HFFc6 (cell line): Measurements from ENCODE around the gene ANKRD53. TPM values are rescaled to one million over a fixed set of nuclear protein-coding genes. Genes with fewer than 3 reads are reported as not detected.
"Not testable (repeated sequence)": the region's sequence is repeated elsewhere in the genome, so short reads cannot be mapped to it uniquely, and the experiment has no call there.

Experiments
- DNase-seq: peaks from one replicate; pipeline ENCODE4 v3.0.0-alpha.2; 2018
- H3K27ac Mint-ChIP-seq: 2 replicates; pipeline ENCODE4 v1.8.0; 2020; ENCODE audit warnings: mild to moderate bottlenecking, mixed read lengths
- H3K27me3 Mint-ChIP-seq: 2 replicates; pipeline ENCODE4 v1.8.0; 2021; ENCODE audit warnings: mild to moderate bottlenecking, moderate library complexity, mixed read lengths; ENCODE audit not compliant: insufficient read depth
- H3K36me3 Mint-ChIP-seq: 2 replicates; pipeline ENCODE4 v1.8.0; 2021; ENCODE audit warnings: low read depth, mixed read lengths
- H3K4me1 Mint-ChIP-seq: 2 replicates; pipeline ENCODE4 v1.8.0; 2020; ENCODE audit warnings: low read depth, mixed read lengths
- H3K4me3 Mint-ChIP-seq: 2 replicates; pipeline ENCODE4 v1.8.0; 2020; ENCODE audit warnings: mild to moderate bottlenecking, moderate library complexity, mixed read lengths
- H3K9me3 Mint-ChIP-seq: 2 replicates; pipeline ENCODE4 v1.8.0; 2020; ENCODE audit warnings: mild to moderate bottlenecking, mixed read lengths
- total RNA-seq, 6 experiments: library from RNA; stranded (reverse); fragmentation: NEBNext Ultra II Directional; extraction: Animal tissue kit (Norgen Biotek cat#: 25700); gene quantifications; 2 replicates in 1 of 6; 3 replicates in 5 of 6; pipeline ENCODE4 v1.2.3, GENCODE V29; 2021
- TF ChIP-seq, protein P1 (sequence below): fragments of 200-600 bp; sonication (generic); IDR thresholded peaks from 2 replicates; pipeline ENCODE4 v1.5.0; 2021; ENCODE audit warnings: antibody characterized with exemption, mild to moderate bottlenecking

ANKRD53 gene
- total RNA-seq, 6 experiments from 2014 or later = 0.64 to 1.1 (median 0.85) TPM

DNA sequence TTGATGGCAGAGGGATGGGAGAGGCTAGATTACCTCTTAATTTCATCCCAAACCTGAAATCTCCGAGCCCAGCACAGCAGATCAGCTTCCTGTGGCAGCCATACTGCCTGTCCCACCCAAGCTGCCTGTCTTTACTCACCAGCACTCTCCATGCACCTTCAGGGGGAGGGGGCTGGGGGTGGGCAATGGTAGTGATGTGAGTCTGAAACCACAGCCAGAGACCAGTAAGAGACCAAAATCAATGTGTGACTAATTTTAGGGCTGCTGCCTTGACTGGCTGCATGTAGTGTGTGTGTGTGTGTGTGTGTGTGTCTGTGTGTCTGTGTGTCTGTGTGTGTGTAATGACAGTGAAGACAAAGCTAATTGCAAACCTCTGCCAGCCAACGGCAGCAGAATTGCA is 27.9 kb downstream of the ANKRD53 start:
- no peak for DNase-seq
- Mint-ChIP-seq H3K36me3 (no peaks in the 10 kb centered on the region), H3K9me3 (no peaks in the 10 kb centered on the region), H3K4me1 (peaks cover 8% of the 10 kb centered on the region; the same call in 1 of the 2 replicates), H3K27ac (no peak overlapping the region), H3K4me3 (no peak overlapping the region), H3K27me3 (peaks cover 20% of the 10 kb centered on the region)
- TF ChIP-seq, protein P1, sequence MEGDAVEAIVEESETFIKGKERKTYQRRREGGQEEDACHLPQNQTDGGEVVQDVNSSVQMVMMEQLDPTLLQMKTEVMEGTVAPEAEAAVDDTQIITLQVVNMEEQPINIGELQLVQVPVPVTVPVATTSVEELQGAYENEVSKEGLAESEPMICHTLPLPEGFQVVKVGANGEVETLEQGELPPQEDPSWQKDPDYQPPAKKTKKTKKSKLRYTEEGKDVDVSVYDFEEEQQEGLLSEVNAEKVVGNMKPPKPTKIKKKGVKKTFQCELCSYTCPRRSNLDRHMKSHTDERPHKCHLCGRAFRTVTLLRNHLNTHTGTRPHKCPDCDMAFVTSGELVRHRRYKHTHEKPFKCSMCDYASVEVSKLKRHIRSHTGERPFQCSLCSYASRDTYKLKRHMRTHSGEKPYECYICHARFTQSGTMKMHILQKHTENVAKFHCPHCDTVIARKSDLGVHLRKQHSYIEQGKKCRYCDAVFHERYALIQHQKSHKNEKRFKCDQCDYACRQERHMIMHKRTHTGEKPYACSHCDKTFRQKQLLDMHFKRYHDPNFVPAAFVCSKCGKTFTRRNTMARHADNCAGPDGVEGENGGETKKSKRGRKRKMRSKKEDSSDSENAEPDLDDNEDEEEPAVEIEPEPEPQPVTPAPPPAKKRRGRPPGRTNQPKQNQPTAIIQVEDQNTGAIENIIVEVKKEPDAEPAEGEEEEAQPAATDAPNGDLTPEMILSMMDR = no peak

DNA sequence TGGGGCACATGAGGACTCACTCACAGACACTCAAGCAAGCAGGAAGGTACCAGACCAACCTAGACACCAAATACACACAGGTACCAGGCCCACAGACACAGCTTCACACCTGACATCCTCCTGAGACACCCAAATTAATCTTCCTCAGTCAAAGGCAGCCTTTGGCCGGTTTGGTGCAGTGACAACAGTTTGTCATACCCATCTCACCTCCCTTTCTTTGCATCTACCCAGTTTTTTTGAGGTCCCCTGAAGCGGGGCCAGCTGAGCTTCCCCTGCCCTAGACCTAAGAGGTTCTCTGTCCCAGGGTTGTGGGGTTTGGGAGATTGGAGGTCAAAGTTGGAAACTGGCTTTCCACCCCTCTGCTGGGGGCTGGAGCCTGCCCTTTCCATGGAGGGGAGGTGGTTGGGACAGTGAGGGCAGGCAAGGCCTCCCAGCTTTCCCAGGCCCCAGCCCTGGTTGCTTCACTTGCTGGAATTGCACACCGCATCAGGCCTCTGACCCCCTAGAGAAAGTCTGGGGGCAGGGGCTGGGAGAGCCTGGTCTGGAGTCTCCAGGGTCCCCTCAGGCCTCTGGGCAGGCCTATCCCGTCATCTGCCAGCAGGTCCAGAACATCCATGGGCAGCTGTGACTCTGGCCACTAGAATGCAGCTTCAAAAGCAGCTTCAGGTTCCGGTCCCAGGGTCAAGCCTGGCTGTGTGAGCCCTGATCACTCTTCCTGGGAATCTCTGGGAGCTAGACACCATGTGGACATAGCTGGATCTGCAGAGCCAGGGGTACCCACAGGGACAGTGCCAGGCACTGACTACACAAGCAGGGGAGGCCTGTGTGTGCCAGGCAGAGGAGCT is 28.7 kb downstream of the ANKRD53 start:
- peaks cover 8% of the 10 kb centered on the region; the same call in 1 of the 2 replicates for H3K4me1 Mint-ChIP-seq
- H3K36me3 Mint-ChIP-seq = no peaks in the 10 kb centered on the region
- no peak for DNase-seq
- no peaks in the 10 kb centered on the region for H3K9me3 Mint-ChIP-seq
- peaks cover 26% of the 10 kb centered on the region for H3K27me3 Mint-ChIP-seq
- H3K27ac Mint-ChIP-seq = no peak overlapping the region
- no peak overlapping the region for H3K4me3 Mint-ChIP-seq
- TF ChIP-seq, protein P1 = peak; percentile 34; the same call in 1 of the 2 replicates

DNA sequence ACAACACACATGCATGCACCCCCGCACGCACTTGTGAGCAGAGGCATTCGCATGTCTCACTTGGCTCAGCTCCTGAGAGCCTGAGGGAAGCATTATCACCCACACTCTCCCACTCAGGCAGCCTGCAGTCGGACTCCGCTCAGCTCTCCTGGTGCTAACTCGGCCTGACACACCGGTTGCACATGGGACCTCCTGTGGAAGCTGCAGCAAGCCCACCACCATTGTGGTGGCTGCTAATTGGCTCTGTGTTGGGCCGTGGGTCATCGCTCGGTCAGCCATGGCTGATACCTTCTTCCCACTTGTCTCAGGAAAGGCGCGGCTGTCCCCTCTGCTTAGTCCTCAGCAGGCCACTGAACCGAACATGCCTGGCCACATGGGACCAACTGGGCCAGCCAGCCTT is 29.9 kb downstream of the ANKRD53 start:
- H3K4me3 Mint-ChIP-seq = no peak overlapping the region
- DNase-seq = no peak
- peaks cover 8% of the 10 kb centered on the region; the same call in 1 of the 2 replicates for H3K4me1 Mint-ChIP-seq
- H3K36me3 Mint-ChIP-seq = no peaks in the 10 kb centered on the region
- peaks cover 26% of the 10 kb centered on the region for H3K27me3 Mint-ChIP-seq
- H3K9me3 Mint-ChIP-seq = no peaks in the 10 kb centered on the region
- no peak overlapping the region for H3K27ac Mint-ChIP-seq
- TF ChIP-seq, protein P1 = no peak

DNA sequence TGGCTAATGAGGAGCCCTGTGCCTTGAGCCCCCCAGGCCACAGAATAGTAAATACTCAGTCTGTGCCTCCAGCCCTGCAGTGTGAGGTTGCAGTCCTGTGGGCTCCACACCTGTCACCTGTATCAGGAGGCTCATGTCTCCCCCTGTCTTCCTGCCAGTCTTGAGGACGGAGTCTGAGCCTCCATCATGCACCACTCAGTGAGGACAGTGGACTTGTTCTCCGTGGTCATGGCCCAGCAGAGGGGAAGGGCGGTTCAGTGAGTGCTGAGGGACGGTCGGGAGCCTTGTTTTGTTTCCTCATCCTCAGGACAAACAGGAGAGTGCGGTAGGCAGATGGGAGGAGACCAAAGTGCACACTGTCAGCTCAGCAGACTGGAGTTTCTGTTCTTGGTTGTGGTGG is 33.4 kb downstream of the ANKRD53 start:
- H3K4me1 Mint-ChIP-seq, DNase-seq, H3K9me3 Mint-ChIP-seq, H3K27ac Mint-ChIP-seq, H3K36me3 Mint-ChIP-seq, H3K4me3 Mint-ChIP-seq: not testable (repeated sequence)
- H3K27me3 Mint-ChIP-seq = peaks cover 14% of the 10 kb centered on the region

DNA sequence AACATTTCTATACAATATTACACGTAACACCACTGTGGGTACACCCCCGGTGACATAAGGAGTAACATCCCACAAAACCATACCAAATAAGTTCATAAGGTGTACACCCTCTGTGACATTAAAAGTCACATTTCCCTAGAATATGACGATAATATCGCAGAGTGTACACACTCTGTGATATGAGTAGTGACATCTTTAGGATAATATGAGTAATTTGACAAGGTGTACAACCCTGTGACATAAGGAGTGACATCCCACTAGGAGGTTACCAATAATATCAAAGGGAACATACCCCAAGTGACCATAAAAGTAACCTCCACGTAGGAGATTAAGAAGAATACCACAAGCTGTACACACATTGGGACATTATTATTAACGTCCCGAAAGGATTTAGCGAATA is 40.2 kb downstream of the ANKRD53 start:
- Mint-ChIP-seq H3K4me3 (no peak overlapping the region), H3K27me3 (peaks cover 23% of the 10 kb centered on the region), H3K27ac (no peak overlapping the region), H3K9me3 (no peaks in the 10 kb centered on the region), H3K36me3 (no peaks in the 10 kb centered on the region), H3K4me1 (no peaks in the 10 kb centered on the region)
- DNase-seq = no peak
- TF ChIP-seq, protein P1 = no peak

DNA sequence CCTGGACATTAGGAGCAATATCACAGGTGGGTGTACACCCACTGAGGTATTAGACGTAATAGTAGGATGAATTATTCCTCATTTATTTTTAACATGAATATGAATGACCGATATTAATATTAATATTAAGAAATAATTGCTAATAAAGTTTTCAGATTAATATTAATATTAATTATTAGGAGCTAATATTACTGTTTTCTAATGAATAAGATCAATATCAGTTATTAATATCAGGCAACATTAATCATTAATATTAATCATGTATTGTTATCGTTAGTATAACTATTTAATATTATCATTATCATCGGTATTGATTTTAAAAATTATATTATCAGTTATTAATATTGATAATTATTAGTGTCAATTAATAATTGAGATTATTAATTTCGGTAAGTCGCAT is 41.6 kb downstream of the ANKRD53 start:
- not testable (repeated sequence) for H3K36me3 Mint-ChIP-seq, H3K4me1 Mint-ChIP-seq, DNase-seq, H3K27ac Mint-ChIP-seq, H3K9me3 Mint-ChIP-seq, H3K4me3 Mint-ChIP-seq
- H3K27me3 Mint-ChIP-seq = peaks cover 30% of the 10 kb centered on the region

DNA sequence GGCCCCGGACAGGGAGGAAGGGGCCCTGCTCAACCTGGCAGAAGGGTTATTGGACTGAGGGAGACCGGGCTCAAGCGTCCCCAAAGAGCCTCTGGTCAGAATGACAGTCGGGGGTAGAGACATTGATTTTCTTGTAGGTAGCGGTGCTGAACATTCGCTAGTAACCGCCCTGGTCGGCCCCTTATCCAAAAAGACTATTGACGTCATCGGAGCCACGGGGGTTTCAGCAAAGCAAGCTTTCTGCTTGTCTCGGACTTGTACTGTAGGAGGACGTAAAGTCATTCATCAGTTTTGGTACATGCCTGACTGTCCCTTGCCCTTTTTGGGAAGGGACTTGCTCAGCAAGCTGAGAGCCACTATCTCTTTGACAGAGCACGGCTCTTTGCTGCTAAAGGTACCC is 43.0 kb downstream of the ANKRD53 start:
- DNase-seq, H3K36me3 Mint-ChIP-seq, H3K4me1 Mint-ChIP-seq, H3K9me3 Mint-ChIP-seq, H3K27ac Mint-ChIP-seq, H3K4me3 Mint-ChIP-seq: not testable (repeated sequence)
- peaks cover 34% of the 10 kb centered on the region for H3K27me3 Mint-ChIP-seq
